ENCODE results near the gene MPRIP. TPM values are rescaled to one million over a fixed set of nuclear protein-coding genes. Genes with fewer than 3 reads are reported as not detected.

MPRIP gene
- total RNA-seq, 2 experiments from 2014 or later, result 132 to 135 TPM

DNA sequence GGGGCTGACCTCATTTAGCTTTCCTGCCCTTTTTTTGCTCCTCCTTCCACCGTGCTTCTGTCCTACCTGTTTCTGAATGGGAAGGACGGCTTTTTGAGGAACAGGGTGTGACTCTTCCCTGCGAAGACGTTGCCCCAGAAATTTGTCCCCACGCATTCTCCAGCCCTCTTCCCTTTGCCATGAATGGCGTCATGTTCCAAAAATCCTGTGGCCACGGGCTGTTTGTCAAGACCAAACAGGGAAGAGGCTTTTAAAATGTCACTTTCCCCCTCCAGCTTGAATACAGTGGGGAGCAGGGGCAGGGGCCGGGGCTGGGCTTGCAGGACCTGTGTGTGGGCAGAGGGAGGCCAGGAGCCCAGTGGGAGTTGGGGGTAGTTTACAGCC is 13.9 kb downstream of the MPRIP start:
- Mint-ChIP-seq H3K27me3 (no peaks in the 10 kb centered on the region), H3K9me3 (no peaks in the 10 kb centered on the region), H3K4me3 (no peak overlapping the region), H3K27ac (no peak overlapping the region), H3K4me1 (ENCODE audit: low read depth) (peaks cover 33% of the 10 kb centered on the region), H3K36me3 (ENCODE audit: low read depth) (no peaks in the 10 kb centered on the region)
- DNase-seq (no peak), ATAC-seq (no peak)
- TF ChIP-seq, protein P1, sequence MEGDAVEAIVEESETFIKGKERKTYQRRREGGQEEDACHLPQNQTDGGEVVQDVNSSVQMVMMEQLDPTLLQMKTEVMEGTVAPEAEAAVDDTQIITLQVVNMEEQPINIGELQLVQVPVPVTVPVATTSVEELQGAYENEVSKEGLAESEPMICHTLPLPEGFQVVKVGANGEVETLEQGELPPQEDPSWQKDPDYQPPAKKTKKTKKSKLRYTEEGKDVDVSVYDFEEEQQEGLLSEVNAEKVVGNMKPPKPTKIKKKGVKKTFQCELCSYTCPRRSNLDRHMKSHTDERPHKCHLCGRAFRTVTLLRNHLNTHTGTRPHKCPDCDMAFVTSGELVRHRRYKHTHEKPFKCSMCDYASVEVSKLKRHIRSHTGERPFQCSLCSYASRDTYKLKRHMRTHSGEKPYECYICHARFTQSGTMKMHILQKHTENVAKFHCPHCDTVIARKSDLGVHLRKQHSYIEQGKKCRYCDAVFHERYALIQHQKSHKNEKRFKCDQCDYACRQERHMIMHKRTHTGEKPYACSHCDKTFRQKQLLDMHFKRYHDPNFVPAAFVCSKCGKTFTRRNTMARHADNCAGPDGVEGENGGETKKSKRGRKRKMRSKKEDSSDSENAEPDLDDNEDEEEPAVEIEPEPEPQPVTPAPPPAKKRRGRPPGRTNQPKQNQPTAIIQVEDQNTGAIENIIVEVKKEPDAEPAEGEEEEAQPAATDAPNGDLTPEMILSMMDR (IDR thresholded peaks at IDR 0.05), result no peak
- intact Hi-C loops (cut with micrococcal nuclease), result no loop called here
- ChIA-PET CTCF (no interaction called here), POLR2A (interaction anchor here (1.1 kb wide), 1 partner anchor 40 kb away, joined by 4 read pairs; no protein-coding TSS in a partner anchor)

DNA sequence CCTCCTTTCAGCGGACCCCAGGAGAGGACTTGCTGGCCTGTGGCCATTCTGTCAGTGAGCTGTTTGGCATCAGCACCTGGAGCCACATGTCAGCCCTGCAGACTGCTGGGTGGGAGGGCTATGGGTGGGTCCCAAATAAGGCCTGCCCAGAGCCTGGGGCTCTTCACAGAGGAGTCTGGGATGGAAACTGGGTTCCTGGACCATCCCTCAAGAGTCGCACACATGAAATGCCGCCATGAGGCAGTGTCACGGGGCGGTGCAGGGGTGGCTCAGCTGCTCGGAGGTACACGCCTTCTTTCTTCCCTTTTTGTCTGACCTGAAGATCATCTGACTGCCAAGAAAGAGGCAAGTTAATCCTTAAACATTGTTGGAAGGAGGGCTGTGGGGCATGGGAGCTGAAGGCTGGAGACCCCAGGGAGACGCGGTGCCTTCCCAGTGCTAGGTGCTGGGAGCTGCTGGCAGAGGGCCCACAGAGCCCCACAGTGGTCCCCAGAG is 14.8 kb downstream of the MPRIP start:
- Mint-ChIP-seq H3K9me3 (no peaks in the 10 kb centered on the region), H3K4me1 (ENCODE audit: low read depth) (peaks cover 26% of the 10 kb centered on the region), H3K27ac (no peak overlapping the region), H3K4me3 (no peak overlapping the region), H3K36me3 (ENCODE audit: low read depth) (no peaks in the 10 kb centered on the region), H3K27me3 (no peaks in the 10 kb centered on the region)
- DNase-seq, result no peak
- ChIA-PET CTCF (no interaction called here), POLR2A (interaction anchor here (0.6 kb wide), 1 partner anchor 241 kb away, joined by 3 read pairs; no protein-coding TSS in a partner anchor)
- TF ChIP-seq, protein P1 (IDR thresholded peaks at IDR 0.05), result no peak
- no peak for ATAC-seq
- intact Hi-C loops (cut with micrococcal nuclease), result no loop called here

DNA sequence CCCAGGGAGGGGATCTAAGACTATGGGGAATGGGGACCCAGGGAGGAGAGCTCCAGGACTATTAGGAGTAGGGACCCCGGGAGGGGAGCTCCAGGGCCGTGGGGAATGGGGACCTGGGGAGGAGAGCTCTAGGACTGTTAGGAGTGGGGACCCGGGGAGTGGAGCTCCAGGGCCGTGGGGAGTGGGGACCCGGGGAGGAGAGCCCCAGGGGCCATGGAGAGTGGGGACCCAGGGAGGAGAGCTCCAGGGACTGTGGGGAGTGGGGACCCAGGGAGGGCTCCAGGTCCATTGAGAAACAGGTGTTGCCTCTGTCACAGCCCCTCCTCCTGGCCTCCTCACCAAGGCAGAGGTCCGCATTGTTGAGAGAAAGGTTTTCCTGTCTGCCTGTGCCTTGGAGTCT is 16.0 kb downstream of the MPRIP start:
- no peak for DNase-seq
- intact Hi-C loops (cut with micrococcal nuclease), result no loop called here
- CTCF ChIA-PET, result no interaction called here
- POLR2A ChIA-PET, result interaction anchor here (0.9 kb wide), 1 partner anchor 13 kb away, joined by 3 read pairs; no protein-coding TSS in a partner anchor
- H3K27ac Mint-ChIP-seq, result no peak overlapping the region
- peaks cover 30% of the 10 kb centered on the region for H3K4me1 Mint-ChIP-seq (ENCODE audit: low read depth)
- no peak for ATAC-seq
- no peaks in the 10 kb centered on the region for H3K27me3 Mint-ChIP-seq
- no peaks in the 10 kb centered on the region for H3K9me3 Mint-ChIP-seq
- H3K4me3 Mint-ChIP-seq, result no peak overlapping the region
- no peaks in the 10 kb centered on the region for H3K36me3 Mint-ChIP-seq (ENCODE audit: low read depth)
- TF ChIP-seq, protein P1 (IDR thresholded peaks at IDR 0.05), result no peak

GRCh38 chr17:17059301-17059890 is 17.1 kb downstream of the MPRIP start:
- Mint-ChIP-seq H3K36me3 (ENCODE audit: low read depth) (no peaks in the 10 kb centered on the region), H3K9me3 (no peaks in the 10 kb centered on the region), H3K4me3 (no peak overlapping the region), H3K4me1 (ENCODE audit: low read depth) (peaks cover 30% of the 10 kb centered on the region), H3K27me3 (no peaks in the 10 kb centered on the region), H3K27ac (no peak overlapping the region)
- ATAC-seq (no peak), DNase-seq (no peak)
- TF ChIP-seq, protein P1 (IDR thresholded peaks at IDR 0.05), result no peak
- intact Hi-C loops (cut with micrococcal nuclease), result no loop called here
- ChIA-PET POLR2A (interaction anchor here (1.1 kb wide), 1 partner anchor 58 kb away, joined by 3 read pairs; no protein-coding TSS in a partner anchor), CTCF (no interaction called here)

All from activated CD8-positive, alpha-beta T cell treated with anti-CD3 and anti-CD28 coated beads for 36 hours (primary cell).